ENCODE measurements around the gene KDM4C.

DNA sequence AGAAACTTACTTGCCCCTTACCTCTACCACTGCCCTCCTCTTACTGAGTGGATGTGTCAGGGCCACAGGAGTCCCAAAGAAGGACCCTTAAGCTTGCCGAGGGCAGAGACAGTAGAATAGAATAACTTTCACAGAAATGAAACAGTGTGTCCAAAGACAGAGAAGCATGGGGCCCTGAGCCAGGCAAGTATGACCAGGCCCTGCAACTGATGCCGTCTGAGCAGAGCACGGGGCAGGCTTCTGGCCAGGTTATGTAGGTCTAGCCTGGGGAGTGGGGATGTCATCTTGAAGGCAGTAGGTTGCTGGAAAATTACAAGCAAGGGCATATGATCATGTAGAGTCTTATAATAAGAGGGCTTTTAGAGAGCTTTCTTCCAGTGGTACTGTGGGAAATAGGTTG is 415.4 kb downstream of the KDM4C start:
- TF ChIP-seq, protein P1, sequence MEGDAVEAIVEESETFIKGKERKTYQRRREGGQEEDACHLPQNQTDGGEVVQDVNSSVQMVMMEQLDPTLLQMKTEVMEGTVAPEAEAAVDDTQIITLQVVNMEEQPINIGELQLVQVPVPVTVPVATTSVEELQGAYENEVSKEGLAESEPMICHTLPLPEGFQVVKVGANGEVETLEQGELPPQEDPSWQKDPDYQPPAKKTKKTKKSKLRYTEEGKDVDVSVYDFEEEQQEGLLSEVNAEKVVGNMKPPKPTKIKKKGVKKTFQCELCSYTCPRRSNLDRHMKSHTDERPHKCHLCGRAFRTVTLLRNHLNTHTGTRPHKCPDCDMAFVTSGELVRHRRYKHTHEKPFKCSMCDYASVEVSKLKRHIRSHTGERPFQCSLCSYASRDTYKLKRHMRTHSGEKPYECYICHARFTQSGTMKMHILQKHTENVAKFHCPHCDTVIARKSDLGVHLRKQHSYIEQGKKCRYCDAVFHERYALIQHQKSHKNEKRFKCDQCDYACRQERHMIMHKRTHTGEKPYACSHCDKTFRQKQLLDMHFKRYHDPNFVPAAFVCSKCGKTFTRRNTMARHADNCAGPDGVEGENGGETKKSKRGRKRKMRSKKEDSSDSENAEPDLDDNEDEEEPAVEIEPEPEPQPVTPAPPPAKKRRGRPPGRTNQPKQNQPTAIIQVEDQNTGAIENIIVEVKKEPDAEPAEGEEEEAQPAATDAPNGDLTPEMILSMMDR (conservative IDR thresholded peaks at IDR 0.05; ENCODE audit: low read length): no peak
- no peak for TF ChIP-seq EZH2phosphoT487 (IDR thresholded peaks at IDR 0.05; ENCODE audit: borderline replicate concordance, low read depth, low read length)
